Measurements from ENCODE around the gene FXYD7.

Gene FXYD7

DNA sequence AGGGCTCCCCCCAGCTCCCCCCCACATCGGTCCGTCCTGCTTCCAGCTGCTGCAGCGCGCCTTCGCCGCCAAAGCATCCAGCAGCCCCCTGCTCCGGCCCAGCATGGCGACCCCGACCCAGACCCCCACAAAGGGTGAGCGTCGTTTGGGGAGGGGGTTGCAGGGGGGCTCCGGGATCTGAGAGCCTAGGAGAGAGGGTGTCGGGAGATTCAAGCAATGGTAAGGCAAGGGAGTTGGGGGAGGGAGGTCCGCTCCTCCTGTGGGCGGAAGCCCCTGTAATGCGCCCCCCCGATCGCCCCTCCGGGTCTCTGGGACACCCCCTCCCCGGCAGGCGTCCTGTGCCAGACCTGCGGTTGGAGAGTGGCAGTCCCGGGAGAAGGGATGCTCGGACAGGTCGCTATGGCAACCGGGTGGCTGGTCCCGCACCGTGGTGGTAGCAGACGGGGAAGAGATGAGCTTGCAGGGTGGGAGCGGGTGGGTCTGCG is at the start of gene FXYD7:
Gene FXYD7, plus strand, starts transcription at position 25 of the 485 bp plus-strand sequence. Its CDS starts 79 bp downstream, at position 104.
- Histone ChIP-seq H3K27me3 (ENCODE audit: control insufficient read depth in 5 of 5, insufficient read depth in 4 of 5, low read length in 5 of 5) (peaks cover 0 to 3% (median 0%) of the 10 kb centered on the region in 5 donors), H3K4me3 (ENCODE audit: low read depth in 1 of 5, low read length in 5 of 5) (no peak within 1 kb of the TSS), H3K9ac (ENCODE audit: low read length in 5 of 5) (no peak within 1 kb of the TSS), H3K4me1 (ENCODE audit: control insufficient read depth in 5 of 5, insufficient read depth in 5 of 5, low read length in 5 of 5) (peaks cover 5 to 45% (median 41%) of the 10 kb centered on the region in 5 donors), H3K36me3 (ENCODE audit: control insufficient read depth in 5 of 5, insufficient read depth in 5 of 5, low read length in 5 of 5) (no peaks in the 10 kb centered on the region), H3K9me3 (ENCODE audit: control insufficient read depth in 5 of 5, low read length in 5 of 5) (no peaks in the 10 kb centered on the region), H3K27ac (ENCODE audit: low read depth, low read length) (no peak within 1 kb of the TSS)

GRCh38 chr19:35093430-35093829 is 49.6 kb upstream of the FXYD7 start:
- Histone ChIP-seq H3K9ac (ENCODE audit: low read length in 5 of 5) (no peak overlapping the region), H3K9me3 (ENCODE audit: control insufficient read depth in 5 of 5, low read length in 5 of 5) (no peaks in the 10 kb centered on the region), H3K4me3 (ENCODE audit: low read depth in 1 of 5, low read length in 5 of 5) (no peak overlapping the region), H3K27ac (ENCODE audit: low read depth, low read length) (no peak overlapping the region), H3K27me3 (ENCODE audit: control insufficient read depth in 5 of 5, insufficient read depth in 4 of 5, low read length in 5 of 5) (peaks cover 0 to 9% (median 6%) of the 10 kb centered on the region in 5 donors), H3K36me3 (ENCODE audit: control insufficient read depth in 5 of 5, insufficient read depth in 5 of 5, low read length in 5 of 5) (no peaks in the 10 kb centered on the region), H3K4me1 (ENCODE audit: control insufficient read depth in 5 of 5, insufficient read depth in 5 of 5, low read length in 5 of 5) (peaks cover 0 to 9% (median 5%) of the 10 kb centered on the region in 5 donors)

GRCh38 chr19:35093941-35094647 is 49.0 kb upstream of the FXYD7 start:
- Histone ChIP-seq H3K36me3 (ENCODE audit: control insufficient read depth in 5 of 5, insufficient read depth in 5 of 5, low read length in 5 of 5) (no peaks in the 10 kb centered on the region), H3K27ac (ENCODE audit: low read depth, low read length) (no peak overlapping the region), H3K27me3 (ENCODE audit: control insufficient read depth in 5 of 5, insufficient read depth in 4 of 5, low read length in 5 of 5) (peaks cover 0 to 8% (median 6%) of the 10 kb centered on the region in 5 donors), H3K9ac (ENCODE audit: low read length in 5 of 5) (no peak overlapping the region), H3K4me1 (ENCODE audit: control insufficient read depth in 5 of 5, insufficient read depth in 5 of 5, low read length in 5 of 5) (peaks cover 0 to 9% (median 5%) of the 10 kb centered on the region in 5 donors), H3K4me3 (ENCODE audit: low read depth in 1 of 5, low read length in 5 of 5) (no peak overlapping the region), H3K9me3 (ENCODE audit: control insufficient read depth in 5 of 5, low read length in 5 of 5) (no peaks in the 10 kb centered on the region)

GRCh38 chr19:35094656-35095055 is 48.4 kb upstream of the FXYD7 start:
- H3K9me3 ChIP-seq (ENCODE audit: control insufficient read depth in 5 of 5, low read length in 5 of 5), result no peaks in the 10 kb centered on the region
- H3K9ac ChIP-seq (ENCODE audit: low read length in 5 of 5), result no peak overlapping the region
- H3K4me1 ChIP-seq (ENCODE audit: control insufficient read depth in 5 of 5, insufficient read depth in 5 of 5, low read length in 5 of 5), result peaks cover 0 to 9% (median 5%) of the 10 kb centered on the region in 5 donors
- H3K27ac ChIP-seq (ENCODE audit: low read depth, low read length), result no peak overlapping the region
- peaks cover 0 to 8% (median 6%) of the 10 kb centered on the region in 5 donors for H3K27me3 ChIP-seq (ENCODE audit: control insufficient read depth in 5 of 5, insufficient read depth in 4 of 5, low read length in 5 of 5)
- no peaks in the 10 kb centered on the region for H3K36me3 ChIP-seq (ENCODE audit: control insufficient read depth in 5 of 5, insufficient read depth in 5 of 5, low read length in 5 of 5)
- H3K4me3 ChIP-seq (ENCODE audit: low read depth in 1 of 5, low read length in 5 of 5), result no peak overlapping the region

- Histone ChIP-seq H3K4me3 (ENCODE audit: low read depth in 1 of 5, low read length in 5 of 5) (no peak overlapping the region), H3K4me1 (ENCODE audit: control insufficient read depth in 5 of 5, insufficient read depth in 5 of 5, low read length in 5 of 5) (peaks cover 0 to 2% (median 2%) of the 10 kb centered on the region in 5 donors), H3K36me3 (ENCODE audit: control insufficient read depth in 5 of 5, insufficient read depth in 5 of 5, low read length in 5 of 5) (no peaks in the 10 kb centered on the region), H3K27ac (ENCODE audit: low read depth, low read length) (no peak overlapping the region), H3K9me3 (ENCODE audit: control insufficient read depth in 5 of 5, low read length in 5 of 5) (no peaks in the 10 kb centered on the region), H3K27me3 (ENCODE audit: control insufficient read depth in 5 of 5, insufficient read depth in 4 of 5, low read length in 5 of 5) (peaks cover 0 to 4% (median 4%) of the 10 kb centered on the region in 5 donors), H3K9ac (ENCODE audit: low read length in 5 of 5) (no peak overlapping the region)
These were observed 47.2 kb upstream of the FXYD7 start for GRCh38 chr19:35095667-35096368.

DNA sequence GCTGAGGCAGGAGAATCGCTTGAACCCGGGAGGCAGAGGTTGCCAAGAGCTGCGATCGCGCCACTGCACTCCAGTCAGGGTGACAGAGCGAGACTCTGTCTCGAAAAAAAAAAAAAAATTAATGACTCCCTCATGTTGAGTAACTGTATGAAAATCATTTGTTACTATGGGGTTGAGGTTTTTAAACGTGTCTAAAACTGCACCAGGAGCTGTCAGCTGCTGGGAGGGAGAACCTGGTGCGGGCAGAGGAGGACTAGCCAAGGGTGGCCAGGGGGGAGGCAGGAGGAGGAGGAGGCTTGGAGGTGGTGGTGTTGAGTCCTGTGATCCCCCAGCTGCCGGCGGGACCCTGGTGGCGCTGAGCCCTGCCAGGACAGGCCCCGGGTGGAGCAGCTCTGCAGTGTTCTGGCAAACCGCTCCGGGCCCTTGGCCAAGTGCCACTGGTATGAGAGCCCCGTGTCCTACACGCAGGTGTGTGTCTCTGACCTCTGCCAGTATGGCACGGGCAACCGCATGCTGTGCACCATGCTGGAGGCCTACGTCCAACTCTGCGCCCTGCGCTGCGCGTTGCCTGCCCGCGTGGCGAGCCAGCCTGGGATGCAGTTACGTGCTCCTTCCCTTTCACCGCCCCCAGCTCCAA is 44.5 kb upstream of the FXYD7 start:
- Histone ChIP-seq H3K9ac (ENCODE audit: low read length in 5 of 5) (no peak overlapping the region), H3K27ac (ENCODE audit: low read depth, low read length) (no peak overlapping the region), H3K27me3 (ENCODE audit: control insufficient read depth in 5 of 5, insufficient read depth in 4 of 5, low read length in 5 of 5) (no peaks in the 10 kb centered on the region), H3K36me3 (ENCODE audit: control insufficient read depth in 5 of 5, insufficient read depth in 5 of 5, low read length in 5 of 5) (no peaks in the 10 kb centered on the region), H3K4me3 (ENCODE audit: low read depth in 1 of 5, low read length in 5 of 5) (no peak overlapping the region), H3K9me3 (ENCODE audit: control insufficient read depth in 5 of 5, low read length in 5 of 5) (no peaks in the 10 kb centered on the region), H3K4me1 (ENCODE audit: control insufficient read depth in 5 of 5, insufficient read depth in 5 of 5, low read length in 5 of 5) (no peaks in the 10 kb centered on the region)

- Histone ChIP-seq H3K9me3 (ENCODE audit: control insufficient read depth in 5 of 5, low read length in 5 of 5) (no peaks in the 10 kb centered on the region), H3K27me3 (ENCODE audit: control insufficient read depth in 5 of 5, insufficient read depth in 4 of 5, low read length in 5 of 5) (no peaks in the 10 kb centered on the region), H3K36me3 (ENCODE audit: control insufficient read depth in 5 of 5, insufficient read depth in 5 of 5, low read length in 5 of 5) (no peaks in the 10 kb centered on the region), H3K4me3 (ENCODE audit: low read depth in 1 of 5, low read length in 5 of 5) (no peak overlapping the region), H3K4me1 (ENCODE audit: control insufficient read depth in 5 of 5, insufficient read depth in 5 of 5, low read length in 5 of 5) (no peaks in the 10 kb centered on the region), H3K9ac (ENCODE audit: low read length in 5 of 5) (no peak overlapping the region), H3K27ac (ENCODE audit: low read depth, low read length) (no peak overlapping the region)
These were observed 43.7 kb upstream of the FXYD7 start for GRCh38 chr19:35099155-35099896.

DNA sequence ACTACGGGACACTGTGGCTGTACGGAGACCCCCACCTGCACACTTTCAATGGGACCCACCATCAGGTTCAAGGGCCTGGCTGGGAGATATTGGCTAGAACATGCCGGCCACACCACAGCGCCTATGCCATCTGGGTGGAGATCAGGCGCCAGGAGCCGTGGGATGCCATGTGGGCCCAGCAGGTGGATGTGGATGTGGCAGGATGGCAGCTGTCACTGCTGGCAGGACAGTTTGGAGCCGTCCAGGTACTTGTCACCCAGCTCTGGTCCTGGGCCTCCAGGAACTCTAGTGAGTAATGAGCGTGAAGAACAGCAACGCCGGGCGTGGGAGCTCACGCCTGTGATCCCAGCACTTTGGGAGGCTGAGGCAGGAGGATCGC is 43.2 kb upstream of the FXYD7 start:
- H3K36me3 ChIP-seq (ENCODE audit: control insufficient read depth in 5 of 5, insufficient read depth in 5 of 5, low read length in 5 of 5), result no peaks in the 10 kb centered on the region
- no peak overlapping the region for H3K9ac ChIP-seq (ENCODE audit: low read length in 5 of 5)
- H3K4me1 ChIP-seq (ENCODE audit: control insufficient read depth in 5 of 5, insufficient read depth in 5 of 5, low read length in 5 of 5), result no peaks in the 10 kb centered on the region
- H3K27ac ChIP-seq (ENCODE audit: low read depth, low read length), result no peak overlapping the region
- H3K9me3 ChIP-seq (ENCODE audit: control insufficient read depth in 5 of 5, low read length in 5 of 5), result no peaks in the 10 kb centered on the region
- no peak overlapping the region for H3K4me3 ChIP-seq (ENCODE audit: low read depth in 1 of 5, low read length in 5 of 5)
- H3K27me3 ChIP-seq (ENCODE audit: control insufficient read depth in 5 of 5, insufficient read depth in 4 of 5, low read length in 5 of 5), result no peaks in the 10 kb centered on the region

GRCh38 chr19:35100588-35101533 is 42.2 kb upstream of the FXYD7 start:
- H3K36me3 ChIP-seq (ENCODE audit: control insufficient read depth in 5 of 5, insufficient read depth in 5 of 5, low read length in 5 of 5), result no peaks in the 10 kb centered on the region
- no peak overlapping the region for H3K9ac ChIP-seq (ENCODE audit: low read length in 5 of 5)
- H3K9me3 ChIP-seq (ENCODE audit: control insufficient read depth in 5 of 5, low read length in 5 of 5), result no peaks in the 10 kb centered on the region
- no peaks in the 10 kb centered on the region for H3K4me1 ChIP-seq (ENCODE audit: control insufficient read depth in 5 of 5, insufficient read depth in 5 of 5, low read length in 5 of 5)
- no peaks in the 10 kb centered on the region for H3K27me3 ChIP-seq (ENCODE audit: control insufficient read depth in 5 of 5, insufficient read depth in 4 of 5, low read length in 5 of 5)
- H3K4me3 ChIP-seq (ENCODE audit: low read depth in 1 of 5, low read length in 5 of 5), result no peak overlapping the region
- no peak overlapping the region for H3K27ac ChIP-seq (ENCODE audit: low read depth, low read length)
